Measurements from ENCODE around the gene KRT83.
"Not testable (repeated sequence)": the region's sequence is repeated elsewhere in the genome, so short reads cannot be mapped to it uniquely, and the experiment has no call there.

Gene KRT83

DNA sequence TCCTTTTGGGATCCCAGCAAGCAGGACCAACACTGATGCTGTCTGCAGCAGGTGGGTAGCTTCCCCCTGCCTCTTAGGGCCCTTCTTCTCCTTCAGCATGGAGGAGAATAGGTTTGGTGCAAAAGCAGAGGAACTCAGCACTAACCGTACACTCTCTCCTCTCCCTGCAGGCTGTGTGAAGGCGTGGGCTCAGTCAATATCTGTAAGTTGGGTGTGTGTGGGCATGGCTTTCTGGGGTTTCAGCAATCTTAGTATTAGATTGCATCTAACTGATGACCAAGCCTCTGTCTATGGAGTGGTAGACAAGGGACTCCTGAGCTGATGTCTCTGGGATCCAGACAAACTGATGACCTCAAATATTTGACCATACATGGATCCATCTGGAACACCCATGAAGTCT lies 31.8 kb upstream of the KRT83 start:
- DNase-seq: no peak

DNA sequence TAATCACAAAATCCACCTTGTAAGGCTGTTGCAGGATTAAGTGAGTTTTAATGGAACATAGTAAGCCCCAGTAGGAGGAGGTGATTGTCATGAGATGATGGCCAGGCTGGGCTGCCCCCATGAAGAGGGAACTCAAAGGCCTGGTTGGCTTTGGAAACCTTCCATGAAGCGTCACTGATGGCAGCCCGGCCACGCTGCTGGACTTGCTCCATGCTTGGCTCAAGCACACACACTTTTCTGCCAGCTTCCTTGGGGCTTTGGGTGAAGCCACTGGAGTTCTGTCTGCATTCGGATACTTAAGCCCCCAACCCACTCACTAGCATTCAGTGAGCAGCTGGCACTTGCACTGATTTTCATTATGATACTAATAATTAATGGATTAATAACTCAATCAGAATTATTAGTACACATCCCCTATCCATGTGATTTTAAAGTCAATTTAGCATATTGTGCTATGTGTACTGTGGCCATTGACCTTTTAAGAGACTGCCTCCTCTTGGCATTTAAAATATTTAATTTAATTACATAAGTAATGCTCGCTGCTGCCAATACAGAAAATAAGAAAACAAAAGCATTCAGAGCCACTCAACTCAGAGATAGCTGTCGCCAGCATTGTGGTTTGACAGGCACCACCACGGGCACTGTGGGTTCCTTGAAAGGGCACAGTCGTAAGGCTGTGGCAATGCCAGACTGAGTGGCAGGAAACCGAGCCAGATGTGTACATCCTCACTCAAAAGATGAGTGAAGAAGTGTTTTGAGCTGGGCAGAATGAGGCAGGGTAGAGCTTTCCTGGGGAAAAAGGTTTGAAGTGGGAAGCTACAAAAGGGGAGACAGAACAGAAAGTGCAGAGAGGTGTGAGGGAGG lies 30.2 kb upstream of the KRT83 start:
- DNase-seq: no peak

DNA sequence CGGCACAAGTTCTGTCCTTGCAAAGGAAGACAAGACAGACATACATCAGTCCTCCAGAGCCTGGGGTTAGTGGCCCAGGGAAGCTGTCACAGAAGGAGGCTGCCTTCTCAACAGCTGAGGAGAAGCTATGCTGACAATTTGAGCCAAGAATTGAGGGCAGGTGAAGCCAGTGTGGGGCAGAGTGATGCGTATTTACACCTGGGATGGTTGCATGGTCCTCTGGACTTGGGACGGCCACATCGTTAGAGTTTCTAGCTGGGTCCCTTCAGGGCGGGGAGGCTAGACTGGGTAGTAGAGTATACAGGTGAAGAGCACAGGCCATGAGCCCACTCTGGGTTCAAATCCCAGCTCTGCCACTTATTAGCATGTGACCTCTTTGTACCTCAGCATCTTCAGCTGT lies 29.6 kb upstream of the KRT83 start:
- no peak for DNase-seq

DNA sequence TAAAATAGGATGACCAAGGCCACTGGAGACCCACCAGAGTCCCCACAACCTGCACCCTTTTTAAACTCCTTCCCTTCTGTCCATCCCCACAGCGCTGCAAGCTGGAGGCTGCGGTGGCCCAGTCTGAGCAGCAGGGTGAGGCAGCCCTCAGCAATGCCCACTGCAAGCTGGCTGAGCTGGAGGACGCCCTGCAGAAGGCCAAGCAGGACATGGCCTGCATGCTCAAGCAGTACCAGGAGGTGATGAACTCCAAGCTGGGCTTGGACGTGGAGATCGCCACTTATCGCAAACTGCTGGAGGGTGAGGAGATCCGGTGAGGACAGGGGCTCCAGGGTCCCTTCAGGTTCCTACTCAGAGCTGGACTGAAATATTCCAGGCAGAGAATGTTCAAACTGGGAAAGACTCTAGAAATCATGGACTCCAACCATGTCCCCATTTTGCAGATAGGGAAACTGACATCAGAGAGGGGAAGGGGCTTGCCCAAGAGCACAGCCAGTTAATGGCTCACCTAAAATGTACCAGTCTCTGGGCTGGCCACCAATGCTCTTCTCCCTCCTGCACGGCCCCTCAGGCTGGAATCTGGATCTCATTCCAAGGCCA lies 28.9 kb upstream of the KRT83 start:
- DNase-seq: no peak

DNA sequence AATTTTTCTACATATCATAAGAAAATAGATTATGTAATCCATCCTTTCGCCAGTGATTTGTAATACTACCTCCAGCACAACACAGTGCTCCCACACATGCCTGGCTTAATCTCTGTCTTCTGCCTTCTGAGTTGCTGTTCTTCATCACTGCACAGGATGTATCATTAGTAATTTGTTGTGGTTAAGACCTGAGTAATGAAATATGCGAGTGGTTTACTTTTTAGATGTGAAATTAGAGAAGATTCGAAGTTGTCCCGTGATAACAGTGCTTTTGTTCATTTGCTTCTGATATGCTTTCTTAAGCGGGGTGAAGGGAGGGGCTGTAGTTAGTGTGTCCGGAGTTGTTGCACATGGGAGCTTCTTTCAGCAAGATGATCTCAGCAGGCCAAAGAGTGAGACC lies 28.0 kb upstream of the KRT83 start:
- no peak for DNase-seq

DNA sequence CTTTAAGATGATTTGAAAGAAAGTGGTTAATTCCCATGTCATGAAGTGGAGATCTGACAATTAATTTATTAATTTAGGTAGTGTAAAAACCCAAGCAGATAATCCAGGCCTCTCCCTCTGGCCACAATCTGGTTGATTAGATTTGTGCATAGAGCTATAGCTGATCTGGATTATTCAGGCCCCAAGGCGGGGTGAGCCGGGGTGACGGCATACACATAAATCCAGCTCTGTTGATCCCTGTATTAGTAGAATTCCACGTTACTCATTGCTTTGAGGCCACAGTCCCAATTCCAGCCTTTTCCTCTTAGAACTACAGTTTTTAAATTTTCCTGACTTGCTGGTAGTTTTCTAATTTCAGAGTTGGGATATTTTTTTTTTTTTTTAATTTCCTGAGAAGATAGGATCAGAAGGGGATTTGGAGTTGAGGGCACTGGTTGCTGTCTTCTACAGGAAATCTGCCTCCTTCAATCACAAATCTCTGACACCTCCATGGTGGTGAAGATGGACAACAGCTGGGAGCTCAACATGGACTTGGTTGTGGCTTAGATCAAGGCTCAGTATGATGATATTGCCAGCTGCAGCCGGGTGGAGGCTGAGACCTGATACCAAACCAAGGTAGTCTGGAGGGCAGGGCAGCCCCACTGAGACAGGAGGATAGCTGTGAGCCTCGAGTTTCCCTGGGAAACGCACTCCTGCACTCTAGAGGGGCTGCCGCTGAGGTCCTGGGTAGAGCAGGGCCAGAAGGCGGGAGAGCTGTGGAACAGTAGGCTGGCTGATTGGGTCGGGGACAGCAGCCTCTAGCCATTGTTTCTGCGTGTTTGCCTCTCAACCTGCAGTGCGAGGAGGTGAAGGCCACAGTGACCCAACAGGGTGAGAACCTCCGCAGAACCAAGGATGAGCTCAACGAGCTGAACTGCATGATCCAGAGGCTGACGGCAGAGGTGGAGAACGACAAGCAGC lies 26.6 kb upstream of the KRT83 start:
- DNase-seq: no peak

DNA sequence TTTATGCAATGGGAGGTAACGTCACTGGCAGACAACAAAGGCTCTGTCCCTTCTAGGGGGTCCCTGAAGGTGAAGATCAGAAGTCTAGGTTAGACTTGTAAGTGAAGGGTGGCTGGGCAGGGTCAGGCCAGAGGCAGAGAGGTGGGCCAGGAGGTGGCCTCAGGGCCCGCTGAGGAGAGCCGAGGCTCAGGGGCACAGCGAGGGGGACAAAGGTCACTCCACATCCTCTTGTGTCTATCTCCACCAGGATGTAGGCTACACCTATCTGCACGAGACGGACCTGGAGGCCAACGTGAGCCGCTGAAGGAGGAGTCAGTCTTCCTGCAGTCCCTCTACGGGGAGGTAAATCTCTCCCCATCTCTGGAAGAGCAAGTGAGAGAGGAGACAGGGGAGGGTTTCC lies 25.8 kb upstream of the KRT83 start:
- no peak for DNase-seq

DNA sequence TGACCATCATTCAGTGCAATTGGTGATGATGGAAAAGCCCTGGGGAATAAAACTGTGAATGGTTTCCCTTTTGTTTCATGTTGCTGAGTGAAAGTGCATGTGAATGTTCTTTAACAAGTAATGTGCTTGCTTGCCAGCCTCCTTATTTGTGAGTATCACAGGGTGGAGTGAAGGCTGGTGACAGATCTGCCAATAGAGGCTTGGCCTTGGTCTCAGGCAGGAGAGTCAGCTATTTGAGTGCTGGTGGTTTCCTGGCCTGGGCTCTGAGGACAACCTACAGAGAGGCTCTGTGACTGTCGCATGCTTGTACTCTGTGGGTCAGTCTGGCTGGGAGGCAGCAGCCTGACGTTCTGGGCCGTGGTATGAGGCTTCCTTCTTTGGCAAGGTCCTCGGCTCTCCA lies 25.4 kb upstream of the KRT83 start:
- no peak for DNase-seq

DNA sequence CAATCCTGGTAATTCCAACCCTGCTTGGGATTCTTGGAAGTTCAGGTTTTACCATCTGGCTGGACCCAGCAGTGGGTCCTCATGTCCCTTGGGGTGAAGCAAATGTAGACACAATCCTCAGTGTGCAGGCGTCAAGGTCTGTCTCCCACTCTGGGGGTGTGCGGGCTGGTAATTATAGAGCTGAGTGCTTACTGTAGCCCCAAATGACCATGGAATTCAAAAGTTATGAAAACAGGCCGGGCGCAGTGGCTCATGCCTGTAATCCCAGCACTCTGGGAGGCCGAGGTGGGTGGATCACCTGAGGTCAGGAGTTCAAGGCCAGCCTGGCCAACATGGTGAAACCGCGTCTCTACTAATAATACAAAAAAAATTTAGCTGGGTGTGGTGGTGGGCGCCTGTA lies 23.8 kb upstream of the KRT83 start:
- DNase-seq: not testable (repeated sequence)

DNA sequence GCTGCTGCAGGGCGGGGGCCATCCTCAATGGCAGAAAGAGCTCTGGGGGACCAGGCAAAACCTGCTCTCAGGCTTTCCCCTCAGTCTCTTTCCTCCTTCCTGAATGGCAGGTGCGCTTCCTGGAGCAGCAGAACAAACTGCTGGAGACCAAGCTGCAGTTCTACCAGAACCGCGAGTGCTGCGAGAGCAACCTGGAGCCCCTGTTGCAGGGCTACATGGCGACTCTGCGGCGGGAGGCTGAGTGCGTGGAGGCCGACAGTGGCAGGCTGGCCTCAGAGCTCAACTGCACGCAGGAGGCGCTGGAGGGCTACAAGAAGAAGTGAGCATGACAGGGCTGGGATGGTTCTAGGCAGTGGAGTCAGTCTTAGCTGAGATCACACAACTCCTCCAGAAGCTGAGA lies 22.9 kb upstream of the KRT83 start:
- no peak for DNase-seq

DNA sequence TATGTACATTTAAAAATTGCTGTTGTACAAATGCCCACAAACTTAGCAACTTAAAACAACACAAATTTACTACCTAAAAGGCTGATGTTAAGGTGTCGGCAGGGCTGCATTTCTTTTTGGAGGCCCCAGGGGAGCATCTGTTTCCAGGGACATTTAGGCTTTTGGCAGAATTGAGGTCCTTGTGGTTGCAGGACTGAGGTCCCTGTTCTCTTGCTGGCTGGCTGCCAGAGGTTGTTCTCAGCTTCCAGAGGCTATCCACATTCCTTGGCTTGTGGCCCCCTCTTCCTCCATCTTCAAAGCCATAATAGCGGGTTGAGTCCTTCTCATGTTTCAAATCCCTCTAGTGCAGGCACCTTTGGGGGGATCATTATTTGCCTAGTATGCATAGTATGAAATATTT lies 22.4 kb upstream of the KRT83 start:
- DNase-seq: no peak

DNA sequence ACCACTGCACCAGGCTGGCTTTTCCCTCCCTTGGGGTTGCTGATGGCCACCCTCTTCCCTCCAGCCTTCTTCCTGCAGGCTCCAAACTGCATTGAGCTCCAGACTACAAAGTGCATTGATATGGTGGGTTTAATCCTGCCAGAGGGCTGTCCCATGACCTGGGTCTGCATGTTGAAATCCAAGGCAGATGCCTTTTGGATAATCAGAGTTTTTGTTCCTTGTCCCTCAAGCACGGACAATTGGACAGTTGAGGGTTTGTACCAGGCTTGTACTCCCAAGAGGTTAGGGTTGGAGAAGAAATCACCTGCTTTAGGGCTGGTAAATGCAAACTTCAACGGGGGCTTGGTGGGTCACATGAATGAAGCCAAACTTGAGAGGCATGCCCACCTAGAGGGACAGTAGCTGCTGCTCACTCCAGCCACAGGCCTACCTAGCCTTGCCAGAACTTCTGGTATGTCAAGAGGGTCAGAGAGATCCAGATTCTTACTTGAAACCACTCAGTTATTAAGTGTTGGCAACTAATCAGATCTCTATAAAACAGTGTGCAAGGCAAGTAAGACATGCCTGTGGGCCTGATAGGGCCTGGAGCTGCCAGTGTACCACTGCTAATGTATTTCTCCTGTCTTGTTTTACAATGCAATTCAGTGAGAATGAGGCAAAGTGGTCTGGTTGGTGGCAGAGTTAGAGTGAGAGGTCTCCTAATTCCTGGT lies 21.7 kb upstream of the KRT83 start:
- DNase-seq: no peak

DNA sequence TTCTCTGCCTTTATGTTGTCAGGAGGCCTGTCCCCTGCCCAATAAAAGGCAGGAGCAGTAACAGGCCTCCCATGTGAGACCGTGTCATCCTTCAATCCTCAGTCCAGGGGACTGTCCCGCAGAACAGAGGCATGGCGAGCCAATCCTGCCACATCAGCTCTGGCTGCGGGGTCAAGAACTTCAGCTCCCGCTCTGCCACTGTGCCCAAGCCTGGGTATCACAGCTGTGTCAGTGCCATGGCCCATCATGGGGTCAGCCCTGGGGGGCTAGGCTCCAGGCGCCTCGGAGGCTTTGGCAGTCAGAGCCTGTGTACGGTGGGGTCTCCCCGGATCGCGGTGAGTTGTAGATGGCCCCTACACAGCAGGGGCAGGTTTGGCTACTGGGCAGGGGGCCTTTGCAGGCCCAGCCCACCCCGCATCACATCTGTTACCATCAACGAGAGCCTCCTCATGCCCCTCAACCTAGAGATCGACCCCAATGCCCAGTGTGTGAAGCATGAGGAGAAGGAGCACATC lies 19.9 kb upstream of the KRT83 start:
- DNase-seq: no peak

DNA sequence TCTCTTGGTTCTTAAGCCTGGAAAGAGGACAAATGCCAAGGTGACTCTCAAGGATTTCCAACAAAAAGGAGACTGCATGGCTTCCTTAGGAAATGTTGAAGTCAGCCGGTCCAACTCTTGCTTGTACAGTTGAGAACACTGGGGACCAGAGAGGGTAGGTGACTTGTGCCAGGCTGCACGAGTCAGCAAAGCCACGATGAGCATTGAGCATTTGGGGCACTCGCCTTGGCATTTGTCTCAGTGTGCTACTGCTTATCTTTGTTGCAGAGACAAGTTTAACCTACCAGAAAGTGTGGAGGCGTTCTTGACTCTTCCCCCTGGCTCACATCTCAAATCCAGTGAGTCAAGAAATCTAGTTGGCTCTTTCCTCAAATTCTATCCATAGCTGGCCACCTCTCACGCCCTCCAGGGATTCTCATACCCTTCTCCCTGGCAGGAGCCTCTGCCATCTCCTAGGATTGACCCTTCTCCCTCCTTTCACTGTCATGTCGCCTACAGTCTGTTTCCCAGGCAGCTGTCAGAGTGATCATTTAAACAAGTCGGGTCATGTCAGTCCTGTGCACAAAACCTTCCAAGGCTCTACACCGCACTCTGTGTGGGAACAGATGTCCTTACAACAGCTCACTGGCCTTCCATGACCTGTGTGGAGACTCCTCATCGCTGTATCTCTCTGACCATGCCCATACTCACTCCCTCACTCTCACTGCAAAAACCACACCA lies 17.2 kb upstream of the KRT83 start:
- DNase-seq: no peak

DNA sequence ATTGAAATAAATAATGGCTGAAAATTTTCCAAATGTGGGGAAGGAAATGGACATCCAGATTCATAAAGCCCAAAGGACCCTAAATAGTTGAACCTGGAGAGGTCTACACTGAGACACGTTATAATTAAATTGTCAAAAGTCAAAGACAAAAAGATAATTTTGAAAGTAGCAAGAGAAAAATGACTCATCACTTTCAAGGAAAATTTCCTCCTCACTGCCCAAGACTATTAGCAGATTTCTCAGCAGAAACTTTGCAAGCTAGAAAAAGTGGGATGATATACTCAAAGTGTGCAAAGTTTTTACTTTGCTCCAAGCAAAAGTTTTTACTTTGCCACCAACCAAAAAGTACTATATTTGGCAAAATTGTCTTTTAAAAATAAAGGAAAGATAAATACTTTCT lies 15.9 kb upstream of the KRT83 start:
- DNase-seq: no peak

DNA sequence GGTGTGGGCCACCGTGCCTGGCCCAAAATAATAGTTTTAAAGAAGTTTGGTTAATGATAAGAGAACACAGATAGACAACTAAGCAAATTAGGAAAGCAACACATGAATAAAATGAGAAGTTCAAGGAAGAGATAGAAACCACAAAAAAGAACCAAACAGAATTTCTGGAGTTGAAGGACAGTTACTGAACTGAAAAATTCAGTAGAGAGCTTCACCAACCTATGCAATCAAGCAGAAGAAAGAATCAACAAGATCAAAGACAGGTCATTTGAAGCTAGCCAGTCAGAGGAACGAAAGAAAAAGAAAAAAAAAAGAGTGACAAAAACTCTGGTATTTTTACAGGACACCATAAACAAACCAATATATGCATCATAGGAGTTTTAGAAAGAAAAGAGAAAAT lies 15.4 kb upstream of the KRT83 start:
- DNase-seq: no peak

DNA sequence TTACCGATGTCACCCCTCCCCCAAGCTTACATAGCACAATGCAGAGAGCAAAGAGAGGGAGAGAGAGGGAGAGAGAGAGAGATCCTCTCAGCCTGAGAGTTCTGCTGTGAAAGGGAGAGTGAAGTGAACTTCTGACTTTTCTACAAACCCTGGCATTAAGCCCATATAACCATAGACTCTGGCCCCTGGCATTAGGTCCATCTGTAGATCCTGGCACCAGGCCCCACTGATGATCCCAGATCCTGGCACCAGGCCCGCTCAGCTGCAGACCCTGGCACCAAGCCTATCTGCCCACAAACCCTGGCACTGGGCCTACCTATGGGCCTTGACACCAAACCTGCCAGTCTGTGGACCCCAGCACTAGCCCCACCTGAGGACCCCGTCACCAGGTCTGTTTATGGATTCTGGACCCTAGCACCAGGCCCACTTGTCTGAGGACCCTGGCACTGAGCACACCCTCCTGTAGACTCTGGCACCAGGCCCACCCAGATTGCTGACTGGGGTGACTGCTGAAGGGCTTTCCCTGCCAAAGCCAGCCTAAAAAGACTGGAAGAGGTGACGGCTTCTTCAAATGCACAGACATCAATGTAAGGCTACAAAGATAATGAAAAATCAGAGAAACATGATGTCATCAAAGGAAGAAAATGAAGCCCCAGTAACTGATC lies 14.5 kb upstream of the KRT83 start:
- no peak for DNase-seq

DNA sequence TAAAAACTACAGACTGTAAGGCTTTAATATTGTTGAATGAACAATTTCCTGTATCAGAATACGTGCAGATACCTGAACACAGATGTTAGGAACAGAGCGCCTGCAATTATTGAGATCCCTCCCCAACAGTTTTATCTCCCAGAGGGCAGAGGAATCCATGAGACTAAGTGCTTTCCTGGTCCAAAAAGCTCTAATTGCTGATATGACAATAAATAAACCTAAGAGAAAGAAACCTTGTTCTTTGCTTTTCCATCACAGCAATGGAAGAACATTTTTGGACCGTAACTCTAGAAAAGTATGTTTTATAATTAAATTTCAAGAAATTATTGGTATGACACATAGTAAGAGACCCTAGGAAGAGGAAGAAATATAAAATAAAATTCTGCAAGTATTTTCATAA lies 13.0 kb upstream of the KRT83 start:
- no peak for DNase-seq

DNA sequence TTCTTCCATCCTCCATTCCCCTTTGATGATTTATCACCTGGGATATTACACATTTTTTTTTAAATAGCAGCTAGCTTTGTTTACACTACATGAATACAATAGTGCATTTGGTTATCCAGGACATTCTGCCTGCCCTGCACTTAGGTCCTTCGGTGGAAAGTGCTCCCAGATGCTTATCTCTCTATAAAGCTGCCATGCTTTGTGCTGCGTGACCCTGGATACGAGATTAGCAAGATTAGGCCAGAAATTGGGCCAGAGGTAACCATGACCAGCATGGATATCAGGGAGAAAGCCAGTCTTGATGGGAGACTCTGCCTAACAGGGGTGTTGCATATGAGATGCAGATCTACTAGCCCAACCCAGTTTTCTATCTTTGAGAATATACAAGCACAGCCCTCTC lies 12.1 kb upstream of the KRT83 start:
- no peak for DNase-seq

DNA sequence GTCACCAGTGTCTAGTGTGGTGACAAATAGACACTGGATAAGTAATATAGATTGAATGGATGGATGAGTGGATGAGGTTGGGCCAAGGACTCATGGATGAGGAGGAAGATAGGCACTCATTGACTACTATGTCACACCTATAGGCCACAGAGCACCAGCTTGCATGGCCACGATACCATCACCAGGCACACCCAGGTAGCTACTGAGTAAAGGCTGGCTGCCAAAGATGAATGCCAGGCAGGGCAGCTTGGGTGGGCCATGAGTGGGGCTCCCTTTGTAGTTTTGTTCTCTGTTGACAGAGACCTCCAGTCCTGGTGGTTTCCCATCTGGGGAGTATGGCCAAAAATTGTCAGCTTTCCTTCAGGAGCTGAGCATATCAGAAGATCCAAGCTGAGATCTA lies 11.2 kb upstream of the KRT83 start:
- DNase-seq: no peak

DNA sequence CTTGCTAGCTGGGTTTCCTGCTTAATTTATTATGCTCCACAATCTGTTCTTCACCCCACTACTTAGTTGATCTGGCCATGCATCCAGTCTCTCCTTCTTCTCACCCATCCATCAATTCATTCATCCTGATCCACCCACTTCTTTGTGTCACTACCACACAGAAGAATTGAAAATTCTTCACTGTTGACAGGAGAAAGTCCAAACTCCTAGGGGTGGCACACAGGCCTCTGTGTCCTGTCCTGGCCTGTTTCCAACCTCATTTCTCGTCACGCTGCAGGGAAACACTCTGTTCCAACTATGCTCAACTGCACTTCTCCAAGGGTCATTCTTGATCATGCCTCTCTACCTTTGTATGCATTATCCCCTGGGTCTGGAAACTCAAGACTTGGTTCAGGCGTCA lies 10.6 kb upstream of the KRT83 start:
- no peak for DNase-seq

DNA sequence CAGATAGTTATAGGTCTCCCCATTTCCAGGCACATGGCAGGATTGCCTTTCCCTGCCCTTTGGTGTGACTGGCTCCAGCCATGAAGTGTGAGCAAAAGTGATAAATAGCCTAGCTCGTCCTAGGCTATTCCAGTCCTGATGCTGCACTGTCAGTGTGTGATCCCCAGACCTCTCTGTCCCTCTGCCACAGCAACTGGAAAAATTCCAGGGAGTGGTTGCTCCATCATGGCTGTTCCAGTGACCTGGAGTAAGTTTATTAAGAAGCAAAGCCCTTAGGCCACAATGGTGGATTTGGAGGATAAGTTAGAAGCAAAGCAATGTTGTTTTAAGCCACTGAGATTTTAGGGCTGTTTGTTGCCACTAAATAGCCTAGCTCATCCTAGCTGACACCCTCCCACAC lies 9.8 kb upstream of the KRT83 start:
- no peak for DNase-seq

Measured in NCI-H1048 (cell line).